B cell (primary cell): ENCODE measurements around the gene TNNT1. TPM values are rescaled to one million over a fixed set of nuclear protein-coding genes. Genes with fewer than 3 reads are reported as not detected.
"Not testable (repeated sequence)": the region's sequence is repeated elsewhere in the genome, so short reads cannot be mapped to it uniquely, and the experiment has no call there.

Source experiments
- ATAC-seq: fragments of 200-7000 bp; cut with Tn5 transposase; one replicate; pipeline ENCODE4 v1.10.0; 2021; ENCODE audit warnings: low read depth, mild to moderate bottlenecking, moderate number of reproducible peaks, moderate library complexity
- CTCF ChIA-PET: fragments of 350-600 bp; sonication (Branson Sonifier 250); formaldehyde crosslinking; loops from one replicate; lab custom pipeline; 2021; ENCODE audit warnings: antibody characterized with exemption, inconsistent platforms; lab: Charles Lee
- POLR2A ChIA-PET: fragments of 350-600 bp; sonication (Branson Sonifier 250); formaldehyde crosslinking; loops from one replicate; lab custom pipeline; 2021; ENCODE audit warnings: antibody characterized with exemption; lab: Charles Lee
- DNase-seq: peaks from one replicate; pipeline ENCODE4 v3.0.0; 2013
- H2AFZ ChIP-seq: 2 replicates; pipeline ENCODE4 v1.6.1; 2012; ENCODE audit warnings: mild to moderate bottlenecking, low read depth, low read length; ENCODE audit not compliant: insufficient read depth, poor library complexity, severe bottlenecking
- H3K27ac ChIP-seq, 2 donors: 1 replicate in 1 of 2; 2 replicates in 1 of 2; pipeline ENCODE4 v1.5.1; 2012 to 2013; ENCODE audit warnings: low read length in 2 of 2, mild to moderate bottlenecking in 2 of 2, moderate library complexity in 1 of 2
- H3K27me3 ChIP-seq, 4 experiments: fragments of 200-600 bp in 1 of 4; sonication (generic) in 1 of 4; replicated peaks in 1 of 4; 1 replicate in 2 of 4; 2 replicates in 2 of 4; pipeline versions ENCODE4 v1.6.1 to v1.7.0; 2013 to 2016; ENCODE audit warnings: low read length in 3 of 4, mild to moderate bottlenecking in 2 of 4, mixed read lengths in 1 of 4, moderate library complexity in 1 of 4; ENCODE audit not compliant: insufficient read depth in 4 of 4, control insufficient read depth in 3 of 4; ENCODE audit errors: control extremely low read depth in 1 of 4
- H3K36me3 ChIP-seq, 2 experiments: replicated peaks in 1 of 2; 1 replicate in 1 of 2; 2 replicates in 1 of 2; pipeline versions ENCODE4 v1.6.1 to v1.7.1; 2013; ENCODE audit warnings: low read length in 1 of 2; ENCODE audit not compliant: insufficient read depth in 2 of 2, control insufficient read depth in 1 of 2; ENCODE audit errors: control extremely low read depth in 1 of 2, extremely low read depth in 1 of 2
- H3K4me1 ChIP-seq, 2 donors: fragments of 200-600 bp in 1 of 2; sonication (generic) in 1 of 2; 1 replicate in 1 of 2; 2 replicates in 1 of 2; pipeline versions ENCODE4 v1.5.1 to v1.6.1; 2013 to 2017; ENCODE audit warnings: low read length in 2 of 2; ENCODE audit not compliant: control insufficient read depth in 2 of 2, insufficient read depth in 2 of 2
- H3K4me2 ChIP-seq: replicated peaks from 2 replicates; pipeline ENCODE3; 2012; ENCODE audit warnings: mild to moderate bottlenecking, low read depth, low read length; ENCODE audit not compliant: poor library complexity, severe bottlenecking
- H3K4me3 ChIP-seq, 5 experiments: fragments of 200-600 bp in 1 of 5; sonication (generic) in 1 of 5; 1 replicate in 3 of 5; 2 replicates in 2 of 5; pipeline versions ENCODE4 v1.5.1 to v1.7.0; 2011 to 2016; ENCODE audit warnings: low read length in 4 of 5, mild to moderate bottlenecking in 4 of 5, low read depth in 2 of 5, control low read depth in 1 of 5, moderate library complexity in 1 of 5; ENCODE audit not compliant: insufficient read depth in 1 of 5; ENCODE audit errors: control extremely low read depth in 1 of 5, extremely low read depth in 1 of 5
- H3K79me2 ChIP-seq: fragments of 200-600 bp; sonication (generic); one replicate; pipeline ENCODE4 v1.6.0; 2016; ENCODE audit warnings: low read length; ENCODE audit not compliant: control insufficient read depth, insufficient read depth
- H3K9ac ChIP-seq: fragments of 200-600 bp; sonication (generic); 2 replicates; pipeline ENCODE4 v1.6.1; 2017; ENCODE audit warnings: mild to moderate bottlenecking, low read length, moderate library complexity
- H3K9me3 ChIP-seq, 3 donors: one replicate each; pipeline versions ENCODE4 v1.6.1 to v1.7.1; 2013; ENCODE audit warnings: low read length in 2 of 3; ENCODE audit not compliant: control insufficient read depth in 2 of 3, insufficient read depth in 1 of 3; ENCODE audit errors: control extremely low read depth in 1 of 3
- H4K20me1 ChIP-seq: 2 replicates; pipeline ENCODE4 v1.6.0; 2012; ENCODE audit warnings: mild to moderate bottlenecking, low read length; ENCODE audit not compliant: insufficient read depth, control insufficient read depth, poor library complexity, severe bottlenecking
- H3K27ac Mint-ChIP-seq: one replicate; pipeline ENCODE4 v1.8.0; 2021; ENCODE audit warnings: mixed read lengths
- H3K27me3 Mint-ChIP-seq: one replicate; pipeline ENCODE4 v1.8.0; 2021; ENCODE audit warnings: mixed read lengths
- H3K4me1 Mint-ChIP-seq: one replicate; pipeline ENCODE4 v1.8.0; 2021; ENCODE audit warnings: mixed read lengths
- H3K4me3 Mint-ChIP-seq: one replicate; pipeline ENCODE4 v1.8.0; 2021; ENCODE audit warnings: mixed read lengths
- H3K9me3 Mint-ChIP-seq: one replicate; pipeline ENCODE4 v1.8.0; 2022; ENCODE audit warnings: mixed read lengths; ENCODE audit not compliant: insufficient read depth
- EZH2 ChIP-seq: IDR thresholded peaks from 2 replicates; pipeline ENCODE4 v1.6.1; 2012; ENCODE audit warnings: borderline replicate concordance, low read depth, mild to moderate bottlenecking, moderate library complexity, low read length; ENCODE audit not compliant: insufficient read depth, poor library complexity, severe bottlenecking
- WGBS: methylation state at CpG from one replicate; pipeline ENCODE4 v1.1.5; 2013; ENCODE audit warnings: missing lambda C conversion rate; ENCODE audit not compliant: insufficient coverage; 5-methylcytosine and 5-hydroxymethylcytosine counted together
- intact Hi-C: fragments of 100-400 bp; cut with micrococcal nuclease; formaldehyde crosslinking; loops from one replicate; pipeline ENCODE4 v1.10.0; 2022
- polyA plus RNA-seq: library from polyadenylated mRNA; depleted of rRNA; stranded (reverse); fragments of >200 nt; gene quantifications from 2 replicates; pipeline ENCODE4 v1.2.3, GENCODE V29; 2012
- total RNA-seq, 2 donors: library from RNA; stranded (reverse); fragments of 120-200 nt in 1 of 2; gene quantifications; 1 replicate in 1 of 2; 2 replicates in 1 of 2; pipeline versions ENCODE4 v1.2.3 to v1.2.4, GENCODE V29; 2013 to 2022
- TF ChIP-seq, protein P1 (sequence below): fragments of 200-600 bp; IDR thresholded peaks from one replicate; pipeline ENCODE4 v1.8.0; 2022; ENCODE audit warnings: antibody characterized with exemption, mild to moderate bottlenecking

Gene TNNT1
- total and polyA plus RNA-seq, 2 donors (not counting 1 experiment from before 2014, with no cell fraction given), result not detected

GRCh38 chr19:55172741-55173140, 23.7 kb upstream of the TNNT1 start:
- intact Hi-C loops, result no loop called here
- no peak overlapping the region for H3K27ac Mint-ChIP-seq
- no peaks in the 10 kb centered on the region for H3K79me2 ChIP-seq
- H3K4me2 ChIP-seq, result peak overlapping the region; percentile 85
- no peak overlapping the region for H3K4me3 ChIP-seq
- H3K4me1 Mint-ChIP-seq, result peaks cover 18% of the 10 kb centered on the region
- peaks cover 18 to 31% of the 10 kb centered on the region in 2 donors for H3K4me1 ChIP-seq
- H3K27ac ChIP-seq, result no peak overlapping the region
- no peaks in the 10 kb centered on the region for H4K20me1 ChIP-seq
- H3K27me3 Mint-ChIP-seq, result peaks cover 71% of the 10 kb centered on the region
- no peaks in the 10 kb centered on the region for H3K9me3 Mint-ChIP-seq
- H2AFZ ChIP-seq, result no peak overlapping the region
- TF ChIP-seq EZH2, result no peak
- TF ChIP-seq, protein P1, sequence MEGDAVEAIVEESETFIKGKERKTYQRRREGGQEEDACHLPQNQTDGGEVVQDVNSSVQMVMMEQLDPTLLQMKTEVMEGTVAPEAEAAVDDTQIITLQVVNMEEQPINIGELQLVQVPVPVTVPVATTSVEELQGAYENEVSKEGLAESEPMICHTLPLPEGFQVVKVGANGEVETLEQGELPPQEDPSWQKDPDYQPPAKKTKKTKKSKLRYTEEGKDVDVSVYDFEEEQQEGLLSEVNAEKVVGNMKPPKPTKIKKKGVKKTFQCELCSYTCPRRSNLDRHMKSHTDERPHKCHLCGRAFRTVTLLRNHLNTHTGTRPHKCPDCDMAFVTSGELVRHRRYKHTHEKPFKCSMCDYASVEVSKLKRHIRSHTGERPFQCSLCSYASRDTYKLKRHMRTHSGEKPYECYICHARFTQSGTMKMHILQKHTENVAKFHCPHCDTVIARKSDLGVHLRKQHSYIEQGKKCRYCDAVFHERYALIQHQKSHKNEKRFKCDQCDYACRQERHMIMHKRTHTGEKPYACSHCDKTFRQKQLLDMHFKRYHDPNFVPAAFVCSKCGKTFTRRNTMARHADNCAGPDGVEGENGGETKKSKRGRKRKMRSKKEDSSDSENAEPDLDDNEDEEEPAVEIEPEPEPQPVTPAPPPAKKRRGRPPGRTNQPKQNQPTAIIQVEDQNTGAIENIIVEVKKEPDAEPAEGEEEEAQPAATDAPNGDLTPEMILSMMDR, result no peak
- H3K4me3 Mint-ChIP-seq, result peak overlapping the region; percentile 59
- H3K36me3 ChIP-seq, result no peaks in the 10 kb centered on the region
- 13% methylated on average over 1 of the region's 12 CpGs for WGBS
- DNase-seq (no peak), ATAC-seq (no peak)
- CTCF ChIA-PET, result no interaction called here
- peaks cover 0 to 85% (median 46%) of the 10 kb centered on the region in 4 experiments for H3K27me3 ChIP-seq
- POLR2A ChIA-PET, result no interaction called here
- no peak overlapping the region for H3K9ac ChIP-seq
- peaks cover 0 to 38% (median 14%) of the 10 kb centered on the region in 3 donors for H3K9me3 ChIP-seq

DNA sequence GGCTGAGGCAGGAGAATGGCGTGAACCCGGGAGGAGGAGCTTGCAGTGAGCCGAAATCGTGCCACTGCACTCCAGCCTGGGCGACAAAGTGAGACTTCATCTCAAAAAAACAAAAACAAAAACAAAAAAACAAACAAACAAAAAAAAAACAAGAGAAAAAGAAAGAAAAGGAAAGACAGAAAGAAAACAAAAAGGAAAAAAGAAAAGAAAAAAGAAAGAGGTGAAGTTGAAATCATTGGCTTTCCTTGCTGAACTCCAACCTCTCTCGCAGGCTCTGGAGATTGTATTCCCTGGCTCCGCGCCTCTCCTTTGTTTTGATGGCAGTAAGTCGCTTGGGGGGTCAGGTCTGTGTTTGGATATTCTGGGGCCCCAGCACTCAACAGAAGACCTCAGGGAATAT, 23.3 kb upstream of the TNNT1 start:
- H3K4me3 Mint-ChIP-seq, result peak overlapping the region; percentile 59
- not testable (repeated sequence) for ATAC-seq

More for the DNA sequence above, 23.3 kb upstream of the TNNT1 start:
- H3K9me3 ChIP-seq, result peaks cover 0 to 42% (median 14%) of the 10 kb centered on the region in 3 donors
- H3K4me2 ChIP-seq, CTCF ChIA-PET, H3K27ac ChIP-seq, POLR2A ChIA-PET, H3K79me2 ChIP-seq, H2AFZ ChIP-seq, H3K4me3 ChIP-seq, H3K27ac Mint-ChIP-seq, H3K36me3 ChIP-seq, DNase-seq, H4K20me1 ChIP-seq, H3K9me3 Mint-ChIP-seq, H3K9ac ChIP-seq, intact Hi-C loops: not testable (repeated sequence)
- H3K4me1 ChIP-seq, result peaks cover 18 to 35% of the 10 kb centered on the region in 2 donors
- H3K4me1 Mint-ChIP-seq, result peaks cover 16% of the 10 kb centered on the region
- H3K27me3 Mint-ChIP-seq, result peaks cover 73% of the 10 kb centered on the region
- H3K27me3 ChIP-seq, result peaks cover 0 to 85% (median 48%) of the 10 kb centered on the region in 4 experiments
- WGBS, result 80% methylated on average over 4 of the region's 9 CpGs
